HL-60 (cell line): ENCODE measurements around the gene NT5C3A.

ENCODE experiments used
- DNase-seq, 2 experiments: peaks; one replicate each; pipeline ENCODE4 v3.0.0-alpha.2; 2010 to 2020; ENCODE audit warnings: low read depth in 1 of 2, low spot score in 1 of 2
- H3K27ac ChIP-seq: fragments of 250-450 bp; sonication (Bioruptor Pico); replicated peaks from 2 replicates; pipeline ENCODE4 v1.5.1; 2020; ENCODE audit warnings: mild to moderate bottlenecking, moderate library complexity
- H3K27me3 ChIP-seq: fragments of 250-450 bp; sonication (Bioruptor Pico); 2 replicates; pipeline ENCODE4 v1.5.1; 2021; ENCODE audit warnings: mild to moderate bottlenecking, moderate library complexity; ENCODE audit not compliant: insufficient read depth, poor library complexity, severe bottlenecking
- H3K4me3 ChIP-seq: replicated peaks from 2 replicates; pipeline ENCODE4 v1.5.1; 2011; ENCODE audit warnings: mild to moderate bottlenecking, control low read depth, low read length; ENCODE audit not compliant: insufficient read depth
- GABPA ChIP-seq: IDR thresholded peaks from 2 replicates; pipeline ENCODE4 v1.6.1; 2012; ENCODE audit warnings: low read depth
- POLR2AphosphoS5 ChIP-seq: IDR thresholded peaks from 2 replicates; pipeline ENCODE4 v1.6.1; 2012; ENCODE audit warnings: low read depth
- SPI1 ChIP-seq: IDR thresholded peaks from 2 replicates; pipeline ENCODE4 v1.6.1; 2012; ENCODE audit warnings: low read depth, mild to moderate bottlenecking, borderline replicate concordance
- TF ChIP-seq, protein P1 (sequence below): IDR thresholded peaks from one replicate; pipeline ENCODE4 v1.5.1; 2011; ENCODE audit warnings: low read length, control low read depth, inconsistent platforms; ENCODE audit not compliant: insufficient read depth
- TF ChIP-seq, protein P2 (sequence below): IDR thresholded peaks from 2 replicates; pipeline ENCODE4 v1.6.1; 2012; ENCODE audit warnings: low read depth; ENCODE audit not compliant: insufficient replicate concordance

Gene NT5C3A

DNA sequence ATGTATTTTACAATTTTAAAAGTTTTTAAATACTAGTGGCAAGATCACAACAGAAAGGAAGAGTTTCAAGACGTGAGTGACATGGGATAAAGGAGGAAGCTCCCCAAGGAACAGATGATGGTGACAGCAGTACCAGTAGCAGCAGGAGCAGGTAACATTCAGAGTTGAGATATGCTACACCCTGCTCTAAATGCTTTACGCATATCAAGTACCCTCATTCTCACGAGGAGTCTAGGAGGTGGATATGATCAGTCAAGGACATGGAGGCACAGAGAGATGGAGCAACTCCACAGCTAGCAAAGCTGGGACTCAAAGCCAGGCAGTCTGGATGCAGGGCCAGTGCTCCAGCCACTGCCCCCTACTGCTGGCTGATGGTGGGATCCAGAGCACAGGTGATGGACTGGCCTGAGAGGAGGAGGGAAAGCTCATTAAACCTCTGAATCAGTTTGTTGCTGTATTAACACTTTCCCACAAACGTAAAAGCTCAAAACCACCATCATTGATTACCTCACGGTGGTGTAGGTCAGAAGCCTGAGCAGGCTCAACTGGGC, 29.1 kb upstream of the NT5C3A start:
- Histone ChIP-seq H3K4me3 (no peak overlapping the region), H3K27me3 (no peaks in the 10 kb centered on the region), H3K27ac (no peak overlapping the region)
- TF ChIP-seq, protein P1, sequence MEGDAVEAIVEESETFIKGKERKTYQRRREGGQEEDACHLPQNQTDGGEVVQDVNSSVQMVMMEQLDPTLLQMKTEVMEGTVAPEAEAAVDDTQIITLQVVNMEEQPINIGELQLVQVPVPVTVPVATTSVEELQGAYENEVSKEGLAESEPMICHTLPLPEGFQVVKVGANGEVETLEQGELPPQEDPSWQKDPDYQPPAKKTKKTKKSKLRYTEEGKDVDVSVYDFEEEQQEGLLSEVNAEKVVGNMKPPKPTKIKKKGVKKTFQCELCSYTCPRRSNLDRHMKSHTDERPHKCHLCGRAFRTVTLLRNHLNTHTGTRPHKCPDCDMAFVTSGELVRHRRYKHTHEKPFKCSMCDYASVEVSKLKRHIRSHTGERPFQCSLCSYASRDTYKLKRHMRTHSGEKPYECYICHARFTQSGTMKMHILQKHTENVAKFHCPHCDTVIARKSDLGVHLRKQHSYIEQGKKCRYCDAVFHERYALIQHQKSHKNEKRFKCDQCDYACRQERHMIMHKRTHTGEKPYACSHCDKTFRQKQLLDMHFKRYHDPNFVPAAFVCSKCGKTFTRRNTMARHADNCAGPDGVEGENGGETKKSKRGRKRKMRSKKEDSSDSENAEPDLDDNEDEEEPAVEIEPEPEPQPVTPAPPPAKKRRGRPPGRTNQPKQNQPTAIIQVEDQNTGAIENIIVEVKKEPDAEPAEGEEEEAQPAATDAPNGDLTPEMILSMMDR: no peak
- TF ChIP-seq POLR2AphosphoS5 (no peak), GABPA (no peak)
- TF ChIP-seq, protein P2, sequence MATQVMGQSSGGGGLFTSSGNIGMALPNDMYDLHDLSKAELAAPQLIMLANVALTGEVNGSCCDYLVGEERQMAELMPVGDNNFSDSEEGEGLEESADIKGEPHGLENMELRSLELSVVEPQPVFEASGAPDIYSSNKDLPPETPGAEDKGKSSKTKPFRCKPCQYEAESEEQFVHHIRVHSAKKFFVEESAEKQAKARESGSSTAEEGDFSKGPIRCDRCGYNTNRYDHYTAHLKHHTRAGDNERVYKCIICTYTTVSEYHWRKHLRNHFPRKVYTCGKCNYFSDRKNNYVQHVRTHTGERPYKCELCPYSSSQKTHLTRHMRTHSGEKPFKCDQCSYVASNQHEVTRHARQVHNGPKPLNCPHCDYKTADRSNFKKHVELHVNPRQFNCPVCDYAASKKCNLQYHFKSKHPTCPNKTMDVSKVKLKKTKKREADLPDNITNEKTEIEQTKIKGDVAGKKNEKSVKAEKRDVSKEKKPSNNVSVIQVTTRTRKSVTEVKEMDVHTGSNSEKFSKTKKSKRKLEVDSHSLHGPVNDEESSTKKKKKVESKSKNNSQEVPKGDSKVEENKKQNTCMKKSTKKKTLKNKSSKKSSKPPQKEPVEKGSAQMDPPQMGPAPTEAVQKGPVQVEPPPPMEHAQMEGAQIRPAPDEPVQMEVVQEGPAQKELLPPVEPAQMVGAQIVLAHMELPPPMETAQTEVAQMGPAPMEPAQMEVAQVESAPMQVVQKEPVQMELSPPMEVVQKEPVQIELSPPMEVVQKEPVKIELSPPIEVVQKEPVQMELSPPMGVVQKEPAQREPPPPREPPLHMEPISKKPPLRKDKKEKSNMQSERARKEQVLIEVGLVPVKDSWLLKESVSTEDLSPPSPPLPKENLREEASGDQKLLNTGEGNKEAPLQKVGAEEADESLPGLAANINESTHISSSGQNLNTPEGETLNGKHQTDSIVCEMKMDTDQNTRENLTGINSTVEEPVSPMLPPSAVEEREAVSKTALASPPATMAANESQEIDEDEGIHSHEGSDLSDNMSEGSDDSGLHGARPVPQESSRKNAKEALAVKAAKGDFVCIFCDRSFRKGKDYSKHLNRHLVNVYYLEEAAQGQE: no peak
- no peak for DNase-seq

DNA sequence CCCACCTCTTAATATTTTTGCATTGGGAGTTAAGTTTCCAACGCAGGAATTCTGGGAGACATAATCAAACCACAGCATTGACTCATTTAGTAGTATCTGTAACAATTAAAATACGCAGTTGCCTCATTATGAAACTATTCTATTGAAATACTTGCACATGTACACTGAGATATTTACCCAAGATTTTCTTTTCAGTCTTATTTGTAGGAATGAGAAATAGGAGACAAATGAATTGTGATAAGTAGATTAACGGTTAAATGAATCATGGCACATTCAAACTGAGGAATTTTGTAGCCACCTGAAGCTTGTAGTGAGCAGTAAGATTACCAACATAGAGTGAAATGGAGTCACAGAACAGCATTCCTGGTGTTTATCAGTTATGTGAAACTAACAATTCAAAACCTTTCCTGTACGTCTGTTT, 28.5 kb upstream of the NT5C3A start:
- DNase-seq: no peak
- no peak overlapping the region for H3K4me3 ChIP-seq
- no peak overlapping the region for H3K27ac ChIP-seq
- TF ChIP-seq GABPA (no peak), SPI1 (no peak), POLR2AphosphoS5 (no peak)
- no peaks in the 10 kb centered on the region for H3K27me3 ChIP-seq

DNA sequence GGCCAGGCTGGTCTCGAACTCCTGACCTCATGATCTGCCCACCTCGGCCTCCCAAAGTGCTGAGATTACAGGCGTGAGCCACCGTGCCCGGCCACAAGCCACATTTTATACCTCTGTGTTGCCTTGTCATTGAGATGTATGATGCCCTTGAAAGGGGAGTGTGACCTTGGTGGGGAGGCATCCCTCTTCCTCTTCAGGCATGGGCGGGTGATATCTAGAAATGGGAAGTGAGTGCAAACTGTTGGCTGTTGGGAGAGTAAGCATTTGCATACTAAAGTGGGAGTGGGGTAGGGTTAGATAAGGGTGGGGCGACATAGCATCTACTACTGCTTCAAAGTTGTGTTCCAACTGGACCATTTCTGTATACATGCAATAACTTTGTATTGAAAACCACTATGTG, 26.6 kb upstream of the NT5C3A start:
- Histone ChIP-seq H3K27me3 (no peaks in the 10 kb centered on the region), H3K27ac (no peak overlapping the region), H3K4me3 (no peak overlapping the region)
- peak in 1 of 2 experiments; percentile 19 for DNase-seq
- TF ChIP-seq POLR2AphosphoS5: no peak
- TF ChIP-seq SPI1: peak; percentile 72; the same call in 1 of the 2 replicates
- no peak for TF ChIP-seq GABPA
- TF ChIP-seq, protein P1: no peak

DNA sequence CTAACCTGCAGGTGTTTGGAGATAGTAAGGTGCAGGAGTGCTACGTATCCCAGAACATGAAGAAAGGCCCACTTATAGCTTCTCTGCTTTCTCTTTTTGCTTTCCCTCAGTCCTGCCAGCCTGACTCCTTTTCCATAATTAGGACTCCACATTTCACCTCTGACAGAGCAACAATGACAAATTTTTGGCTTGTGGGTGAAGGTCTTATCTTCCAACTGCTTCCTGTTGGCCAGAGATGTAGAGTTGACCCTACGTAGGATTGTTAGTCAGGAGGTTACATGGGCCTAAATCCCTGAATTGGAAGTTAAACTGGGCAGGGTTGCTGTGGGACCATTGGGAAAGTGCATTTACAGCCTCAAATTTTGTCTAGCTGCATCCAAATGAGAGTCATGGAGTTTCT, 25.3 kb upstream of the NT5C3A start:
- H3K27ac ChIP-seq: no peak overlapping the region
- TF ChIP-seq, protein P1: no peak
- no peak for TF ChIP-seq SPI1
- TF ChIP-seq, protein P2: no peak
- no peak for TF ChIP-seq GABPA
- no peak for TF ChIP-seq POLR2AphosphoS5
- H3K4me3 ChIP-seq: no peak overlapping the region
- DNase-seq: no peak
- no peaks in the 10 kb centered on the region for H3K27me3 ChIP-seq
